Measurements from ENCODE around the gene OR5AU1.
"Not testable (repeated sequence)": the region's sequence is repeated elsewhere in the genome, so short reads cannot be mapped to it uniquely, and the experiment has no call there.

The OR5AU1 gene

DNA sequence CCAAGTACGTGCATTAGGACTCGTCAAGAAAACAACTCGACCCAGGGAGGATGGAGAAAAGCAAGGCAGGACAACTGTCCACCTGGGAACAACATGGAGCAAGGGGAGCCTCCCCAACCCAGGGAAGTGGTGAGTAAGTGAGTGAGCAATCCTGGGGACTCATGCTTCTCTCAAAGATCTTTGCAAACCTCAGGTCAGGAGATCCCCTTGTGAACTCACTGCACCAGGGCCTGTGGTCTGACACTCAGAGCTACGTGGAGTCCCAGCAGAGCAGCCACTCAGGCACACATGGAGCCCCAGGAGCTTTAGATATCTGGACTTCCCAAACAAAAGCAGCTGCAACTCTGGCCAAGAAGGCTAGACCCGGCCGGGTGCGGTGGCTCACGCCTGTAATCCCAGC lies 12.2 kb upstream of the OR5AU1 start:
- TF ChIP-seq, protein P1, sequence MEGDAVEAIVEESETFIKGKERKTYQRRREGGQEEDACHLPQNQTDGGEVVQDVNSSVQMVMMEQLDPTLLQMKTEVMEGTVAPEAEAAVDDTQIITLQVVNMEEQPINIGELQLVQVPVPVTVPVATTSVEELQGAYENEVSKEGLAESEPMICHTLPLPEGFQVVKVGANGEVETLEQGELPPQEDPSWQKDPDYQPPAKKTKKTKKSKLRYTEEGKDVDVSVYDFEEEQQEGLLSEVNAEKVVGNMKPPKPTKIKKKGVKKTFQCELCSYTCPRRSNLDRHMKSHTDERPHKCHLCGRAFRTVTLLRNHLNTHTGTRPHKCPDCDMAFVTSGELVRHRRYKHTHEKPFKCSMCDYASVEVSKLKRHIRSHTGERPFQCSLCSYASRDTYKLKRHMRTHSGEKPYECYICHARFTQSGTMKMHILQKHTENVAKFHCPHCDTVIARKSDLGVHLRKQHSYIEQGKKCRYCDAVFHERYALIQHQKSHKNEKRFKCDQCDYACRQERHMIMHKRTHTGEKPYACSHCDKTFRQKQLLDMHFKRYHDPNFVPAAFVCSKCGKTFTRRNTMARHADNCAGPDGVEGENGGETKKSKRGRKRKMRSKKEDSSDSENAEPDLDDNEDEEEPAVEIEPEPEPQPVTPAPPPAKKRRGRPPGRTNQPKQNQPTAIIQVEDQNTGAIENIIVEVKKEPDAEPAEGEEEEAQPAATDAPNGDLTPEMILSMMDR (IDR thresholded peaks at IDR 0.05; ENCODE audit: low read depth, low read length), result no peak
- DNase-seq (ENCODE audit: extremely low read depth, low read depth), result no peak

DNA sequence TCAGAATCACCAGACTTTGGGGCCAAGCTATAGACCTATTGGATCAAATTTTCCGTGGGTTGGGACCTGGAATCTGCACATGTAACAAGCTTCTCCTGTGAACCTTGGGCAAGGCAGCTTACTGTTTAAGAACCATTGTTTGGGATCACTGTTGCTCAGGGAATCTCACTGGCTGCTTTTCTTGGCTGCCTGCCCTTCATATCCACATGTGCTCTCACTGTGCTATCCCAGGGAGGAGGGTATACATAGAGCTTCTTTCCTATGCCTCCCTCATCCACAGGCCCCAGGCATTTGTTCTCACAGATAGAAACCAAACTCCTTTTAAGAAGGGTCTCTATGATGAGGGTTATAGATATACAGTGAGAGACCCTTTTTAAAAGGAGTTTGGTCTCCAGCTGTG lies 9.8 kb upstream of the OR5AU1 start:
- DNase-seq (ENCODE audit: extremely low read depth, low read depth), result not testable (repeated sequence)

DNA sequence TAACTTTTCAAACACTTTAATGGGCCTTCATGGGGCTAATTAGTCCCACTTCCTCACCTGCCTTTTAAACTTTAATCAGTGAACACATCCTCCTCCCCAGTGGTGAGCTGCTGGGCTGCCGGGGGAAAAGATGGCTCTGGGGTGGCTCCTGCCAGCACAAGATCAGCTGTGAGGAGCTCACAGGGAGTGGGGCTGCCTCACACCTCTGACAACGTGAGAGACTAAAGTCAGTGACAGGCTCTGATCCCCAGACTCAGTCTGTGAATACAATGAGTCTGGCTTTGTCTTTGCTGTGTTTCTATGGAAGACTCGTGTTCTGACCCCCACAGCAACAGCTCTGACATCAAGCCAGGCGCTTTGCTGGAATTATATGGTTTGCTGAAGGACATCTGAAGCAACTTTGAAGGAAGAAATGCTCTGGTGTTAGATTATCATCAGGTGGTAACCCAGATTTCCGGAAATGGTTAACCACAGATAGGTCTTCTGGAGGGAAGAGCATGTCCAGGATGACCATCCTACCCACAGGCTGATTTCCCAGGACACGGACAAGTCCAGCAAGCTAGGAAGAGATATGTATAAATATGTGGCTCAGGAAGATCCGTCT lies 9.2 kb upstream of the OR5AU1 start:
- DNase-seq (ENCODE audit: extremely low read depth, low read depth), result not testable (repeated sequence)

DNA sequence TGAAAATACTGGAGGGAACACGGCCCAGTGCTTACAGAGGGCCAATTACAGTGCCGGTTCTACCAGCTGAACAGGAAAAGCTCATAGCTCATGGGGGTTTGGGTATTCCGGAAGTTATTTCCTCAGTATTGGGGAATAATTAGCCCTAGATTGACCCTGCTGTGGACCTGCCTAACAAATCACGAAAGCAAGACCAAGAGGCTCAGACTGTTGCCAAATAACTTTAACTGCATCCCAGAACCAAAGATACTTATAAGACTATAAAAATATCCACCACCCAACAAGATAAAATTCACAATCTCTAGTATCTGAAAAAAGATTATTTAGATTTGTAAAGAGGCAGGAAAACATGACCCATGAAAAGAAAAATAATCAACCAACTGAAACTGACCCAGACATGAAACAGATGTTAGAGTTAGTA lies 8.0 kb upstream of the OR5AU1 start:
- TF ChIP-seq, protein P1 (IDR thresholded peaks at IDR 0.05; ENCODE audit: low read depth, low read length), result no peak
- DNase-seq (ENCODE audit: extremely low read depth, low read depth), result no peak

DNA sequence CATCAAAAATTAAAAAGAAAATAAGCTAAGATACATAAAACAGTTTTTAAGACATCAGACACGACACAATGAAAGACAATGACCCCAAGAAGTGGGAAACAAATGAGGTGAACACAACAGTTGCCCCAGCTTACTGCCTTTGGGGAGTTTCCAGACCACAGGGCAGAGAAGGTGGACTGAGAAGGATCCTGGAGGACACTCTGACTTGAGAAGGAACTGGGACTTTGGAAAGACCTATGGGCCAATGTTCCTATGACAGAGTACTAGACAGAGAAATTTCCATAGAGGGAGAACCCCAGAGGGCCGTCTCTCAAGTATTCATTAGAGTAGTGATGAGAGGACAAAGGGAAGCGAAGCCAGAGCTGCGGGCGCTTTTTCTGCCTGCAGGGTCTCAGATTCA lies 6.2 kb upstream of the OR5AU1 start:
- DNase-seq (ENCODE audit: extremely low read depth, low read depth), result no peak
- TF ChIP-seq, protein P1 (IDR thresholded peaks at IDR 0.05; ENCODE audit: low read depth, low read length), result no peak

DNA sequence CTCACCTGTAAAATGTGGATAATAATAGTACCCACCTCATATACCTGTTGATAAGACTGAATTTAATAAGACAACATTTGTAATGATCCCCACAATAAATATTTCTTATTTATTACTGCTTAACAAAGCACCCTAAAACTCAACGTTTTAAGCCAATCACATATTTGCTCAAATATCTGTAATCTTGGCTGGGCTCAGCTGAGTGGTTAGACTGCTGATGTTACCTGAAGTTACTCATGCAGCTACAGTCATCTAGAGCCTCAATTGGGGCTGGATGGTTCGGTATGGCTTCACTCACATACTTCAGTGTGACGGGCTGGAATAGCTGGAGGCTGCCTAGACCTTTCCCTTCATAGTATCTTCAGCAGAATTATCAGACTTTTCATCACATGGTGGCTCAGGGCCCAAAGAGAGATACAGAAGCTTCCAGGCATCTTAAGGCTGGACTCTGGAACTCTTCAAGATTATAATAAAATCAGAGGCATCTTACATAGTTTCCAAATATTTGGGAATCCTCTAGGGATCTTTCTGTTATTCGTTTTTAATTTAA lies 4.3 kb upstream of the OR5AU1 start:
- TF ChIP-seq, protein P1 (IDR thresholded peaks at IDR 0.05; ENCODE audit: low read depth, low read length), result no peak
- no peak for DNase-seq (ENCODE audit: extremely low read depth, low read depth)

DNA sequence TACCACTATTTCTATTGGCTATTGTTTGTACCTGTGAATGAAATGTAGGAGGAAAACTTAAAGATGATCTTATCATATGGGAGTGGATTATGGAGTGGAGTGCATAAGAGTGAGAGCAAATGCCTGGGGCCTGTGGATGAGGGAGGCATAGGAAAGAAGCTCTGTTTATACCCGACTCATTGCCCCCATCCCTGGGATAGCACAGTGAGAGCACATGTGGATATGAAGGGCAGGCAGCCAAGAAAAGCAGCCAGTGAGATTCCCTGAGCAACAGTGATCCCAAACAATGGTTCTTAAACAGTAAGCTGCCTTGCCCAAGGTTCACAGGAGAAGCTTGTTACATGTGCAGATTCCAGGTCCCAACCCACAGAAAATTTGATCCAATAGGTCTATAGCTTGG lies 2.3 kb upstream of the OR5AU1 start:
- DNase-seq (ENCODE audit: extremely low read depth, low read depth), result not testable (repeated sequence)

DNA sequence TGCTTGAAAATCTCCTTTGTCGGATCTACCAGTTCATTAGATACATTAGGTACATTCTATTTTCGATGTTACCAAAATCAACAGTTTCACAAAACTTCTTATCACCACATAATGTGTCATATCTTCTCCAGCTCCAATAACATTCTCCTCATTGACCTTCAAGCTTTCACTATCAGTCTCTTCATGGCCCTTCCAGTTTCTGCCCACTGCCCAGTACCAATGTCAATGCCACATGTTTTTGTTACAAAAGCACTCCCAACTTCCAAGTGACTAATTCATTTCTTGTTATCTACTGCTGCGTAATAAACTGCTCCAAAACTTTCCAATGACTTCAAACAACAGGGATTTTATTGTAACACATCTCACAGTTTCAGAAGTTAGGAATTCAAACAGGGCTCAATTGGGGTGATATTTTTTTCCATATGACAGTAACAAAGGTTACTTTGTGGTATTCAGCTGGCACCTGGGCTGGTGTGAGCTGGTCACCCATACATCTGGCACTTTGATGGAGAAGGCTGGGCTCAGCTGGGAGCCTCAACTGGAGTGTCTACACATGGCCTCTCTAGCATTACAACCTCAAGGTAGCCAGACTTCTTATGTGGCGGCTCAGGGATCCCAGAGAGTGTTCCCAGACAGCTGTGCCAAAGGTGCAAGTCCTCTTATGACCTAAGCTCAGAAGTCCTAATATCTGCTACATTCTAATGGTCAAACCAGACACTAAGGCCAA lies 6.1 kb downstream of the OR5AU1 start:
- TF ChIP-seq, protein P1 (IDR thresholded peaks at IDR 0.05; ENCODE audit: low read depth, low read length), result no peak
- DNase-seq (ENCODE audit: extremely low read depth, low read depth), result no peak

DNA sequence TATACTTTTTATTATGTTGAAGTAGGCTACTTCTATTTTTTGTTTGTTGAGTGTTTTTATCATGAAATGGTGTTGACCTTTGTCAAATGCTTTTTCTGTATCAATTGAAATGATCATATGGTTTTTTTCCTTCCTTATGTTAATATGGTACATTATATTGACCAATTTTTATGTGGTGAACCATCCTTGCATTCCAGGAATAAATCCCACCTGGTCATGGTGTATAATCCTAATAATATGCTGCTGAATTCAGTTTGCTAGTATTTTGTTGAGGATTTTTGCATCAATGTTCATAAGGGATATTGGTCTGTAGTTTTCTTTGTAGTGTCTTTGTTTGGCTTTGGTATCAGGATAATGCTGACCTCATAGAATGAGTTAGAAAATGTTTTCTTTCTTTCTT lies 10.4 kb downstream of the OR5AU1 start:
- DNase-seq (ENCODE audit: extremely low read depth, low read depth), result no peak

More for the DNA sequence above, 10.4 kb downstream of the OR5AU1 start:
- TF ChIP-seq, protein P1 (IDR thresholded peaks at IDR 0.05; ENCODE audit: low read depth, low read length), result no peak

Measured in AG09319 (cell line).